H1 (cell line): ENCODE measurements around the gene MIB1.

Source experiments
- ATF2 ChIP-seq: IDR thresholded peaks from 2 replicates; pipeline ENCODE4 v1.6.1; 2012; ENCODE audit warnings: low read length, inconsistent platforms
- CEBPB ChIP-seq: IDR thresholded peaks from 2 replicates; pipeline ENCODE4 v1.6.1; 2012; ENCODE audit warnings: low read depth, low read length
- CTCF ChIP-seq, 3 experiments: IDR thresholded peaks; 1 replicate in 2 of 3; 2 replicates in 1 of 3; pipeline versions ENCODE4 v1.5.1 to v1.6.1; 2011; ENCODE audit warnings: low read length in 3 of 3, mild to moderate bottlenecking in 3 of 3, inconsistent platforms in 2 of 3, low read depth in 1 of 3, moderate library complexity in 1 of 3; ENCODE audit not compliant: insufficient read depth in 1 of 3; ENCODE audit errors: control extremely low read depth in 1 of 3
- EGR1 ChIP-seq: IDR thresholded peaks from 2 replicates; pipeline ENCODE4 v1.6.1; 2011; ENCODE audit warnings: low read depth, low read length, borderline replicate concordance
- EP300 ChIP-seq, 2 experiments: IDR thresholded peaks; 1 replicate in 1 of 2; 2 replicates in 1 of 2; pipeline ENCODE4 v1.6.1; 2011 to 2012; ENCODE audit warnings: low read depth in 2 of 2, low read length in 2 of 2, mild to moderate bottlenecking in 2 of 2, borderline replicate concordance in 1 of 2, inconsistent platforms in 1 of 2, moderate library complexity in 1 of 2
- RAD21 ChIP-seq, 2 experiments: IDR thresholded peaks in 1 of 2; conservative IDR thresholded peaks in 1 of 2; 2 replicates each; pipeline ENCODE4 v1.6.1; 2011; ENCODE audit warnings: low read depth in 2 of 2, low read length in 2 of 2, improper control_type of control experiment in 1 of 2, inconsistent platforms in 1 of 2, mild to moderate bottlenecking in 1 of 2, moderate library complexity in 1 of 2
- SUZ12 ChIP-seq: fragments of 200-600 bp; sonication (generic); IDR thresholded peaks from 2 replicates; pipeline ENCODE4 v1.6.1; 2012; ENCODE audit warnings: mild to moderate bottlenecking, inconsistent platforms, low read length, moderate library complexity, mixed read lengths
- ZNF274 ChIP-seq: IDR thresholded peaks from 2 replicates; pipeline ENCODE4 v1.7.0; 2012; ENCODE audit warnings: low read length, borderline replicate concordance; ENCODE audit errors: extremely low read depth

DNA sequence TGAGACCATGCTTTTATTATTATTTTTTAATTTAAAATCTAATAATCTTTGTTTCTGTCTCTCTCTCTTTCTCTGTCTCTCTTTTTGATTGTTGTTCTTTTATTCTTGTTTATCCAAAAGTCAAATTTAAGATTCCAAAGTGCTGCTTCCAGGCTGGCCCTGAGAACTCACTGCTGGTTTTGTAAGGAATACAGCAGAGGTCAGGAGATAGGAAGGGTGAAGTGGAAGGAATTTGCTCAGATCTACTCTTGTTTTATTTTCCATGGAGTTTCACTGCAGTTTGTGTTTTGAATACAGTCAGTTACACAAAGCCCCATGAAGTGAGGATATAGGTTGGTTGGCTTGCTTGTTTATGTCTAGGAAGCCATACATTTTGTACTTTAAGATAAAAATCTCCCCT lies 168.1 kb downstream of the MIB1 start:
- TF ChIP-seq CEBPB: no peak
- TF ChIP-seq ATF2: no peak
- no peak for TF ChIP-seq CTCF (IDR thresholded peaks at IDR 0.05; ENCODE audit: control extremely low read depth in 1 of 3, insufficient read depth in 1 of 3, low read depth in 1 of 3, low read length in 3 of 3)
- no peak for TF ChIP-seq ZNF274
- no peak for TF ChIP-seq EP300 (IDR thresholded peaks at IDR 0.05; ENCODE audit: borderline replicate concordance in 1 of 2, low read depth in 2 of 2, low read length in 2 of 2)
- no peak for TF ChIP-seq EGR1
- no peak for TF ChIP-seq SUZ12
- no peak for TF ChIP-seq RAD21 (IDR thresholded peaks at IDR 0.05 in 1 of 2, conservative IDR thresholded peaks at IDR 0.05 in 1 of 2; ENCODE audit: low read depth in 2 of 2, low read length in 2 of 2)
